Hematopoietic multipotent progenitor cell treated with erythropoietin and hydrocortisone succinate and interleukin-3 and kit ligand, for 6 days (in vitro differentiated cells): ENCODE measurements around the gene FGFBP3.
A peak's percentile ranks its signal among the peaks of the same experiment; 100 is the strongest.
"Not testable (repeated sequence)": the region's sequence is repeated elsewhere in the genome, so short reads cannot be mapped to it uniquely, and the experiment has no call there.

ENCODE experiments used
- DNase-seq: peaks from one replicate; pipeline ENCODE4 v3.0.0-alpha.2; 2015

FGFBP3 gene

GRCh38 chr10:91897421-91897820, 11.9 kb downstream of the FGFBP3 start:
- DNase-seq, result no peak

- DNase-seq, result no peak
Observed at GRCh38 chr10:91896212-91896756, 13.0 kb downstream of the FGFBP3 start.

GRCh38 chr10:91894261-91894685, 15.0 kb downstream of the FGFBP3 start:
- not testable (repeated sequence) for DNase-seq

GRCh38 chr10:91893051-91893450, 16.2 kb downstream of the FGFBP3 start:
- DNase-seq, result no peak

GRCh38 chr10:91891125-91892001, 17.9 kb downstream of the FGFBP3 start:
- no peak for DNase-seq

GRCh38 chr10:91887272-91888076, 21.8 kb downstream of the FGFBP3 start:
- DNase-seq, result peak; percentile 36

- DNase-seq, result no peak
Observed at GRCh38 chr10:91886954-91887271, 22.4 kb downstream of the FGFBP3 start.

- no peak for DNase-seq
Observed at GRCh38 chr10:91885362-91886079, 23.8 kb downstream of the FGFBP3 start.

GRCh38 chr10:91884536-91884935, 24.8 kb downstream of the FGFBP3 start:
- no peak for DNase-seq

GRCh38 chr10:91883549-91884444, 25.5 kb downstream of the FGFBP3 start:
- no peak for DNase-seq

GRCh38 chr10:91880310-91880709, 29.0 kb downstream of the FGFBP3 start:
- no peak for DNase-seq

- no peak for DNase-seq
Observed at GRCh38 chr10:91879515-91880170, 29.6 kb downstream of the FGFBP3 start.

- no peak for DNase-seq
Observed at GRCh38 chr10:91875779-91876178, 33.5 kb downstream of the FGFBP3 start.

- DNase-seq, result no peak
Observed at GRCh38 chr10:91875156-91875555, 34.1 kb downstream of the FGFBP3 start.

GRCh38 chr10:91865562-91866081, 43.7 kb downstream of the FGFBP3 start:
- DNase-seq, result no peak

GRCh38 chr10:91864744-91865143, 44.5 kb downstream of the FGFBP3 start:
- DNase-seq, result no peak

GRCh38 chr10:91864099-91864498, 45.2 kb downstream of the FGFBP3 start:
- no peak for DNase-seq

- DNase-seq, result no peak
Observed at GRCh38 chr10:91860885-91861284, 48.4 kb downstream of the FGFBP3 start.

- DNase-seq, result peak; percentile 28
Observed at GRCh38 chr10:91856637-91857036, 52.6 kb downstream of the FGFBP3 start.
